IMR-90 (cell line): Measurements from ENCODE around the gene LAMTOR1. TPM values are rescaled to one million over a fixed set of nuclear protein-coding genes. Genes with fewer than 3 reads are reported as not detected.
A peak's percentile ranks its signal among the peaks of the same experiment; 100 is the strongest.

Source experiments
- ATAC-seq: fragments of 200-7000 bp; cut with Tn5 transposase; 2 replicates; pipeline ENCODE4 v1.9.1; 2020; ENCODE audit warnings: low read depth, mild to moderate bottlenecking, moderate library complexity
- BruUV-seq: library from RNA; stranded (reverse); fragments of 400-500 nt; replicated peaks from 2 replicates; lab custom pipeline; 2021; lab: Mats Ljungman, UMichigan
- CTCF ChIA-PET: fragments of 300-600 bp; formaldehyde crosslinking; extraction: SDS; loops from one replicate; lab custom pipeline; 2021; ENCODE audit warnings: antibody characterized with exemption; lab: Yijun Ruan, JAX
- POLR2A ChIA-PET: fragments of 300-600 bp; sonication (Branson Sonifier 250); formaldehyde crosslinking; loops from one replicate; lab custom pipeline; 2022; ENCODE audit warnings: antibody characterized with exemption; ENCODE audit not compliant: unreplicated experiment; lab: Charles Lee
- DNase-seq: peaks from one replicate; pipeline ENCODE4 v3.0.0; 2013
- H2AFZ ChIP-seq: replicated peaks from 2 replicates; pipeline ENCODE3; 2013; ENCODE audit warnings: low read length, mild to moderate bottlenecking; ENCODE audit not compliant: poor library complexity
- H2AK5ac ChIP-seq: 2 replicates; pipeline ENCODE4 v1.6.1; 2013; ENCODE audit warnings: low read depth, low read length, inconsistent platforms
- H2AK9ac ChIP-seq: replicated peaks from 2 replicates; pipeline ENCODE3; 2013; ENCODE audit warnings: mild to moderate bottlenecking, low read depth, low read length, moderate library complexity; ENCODE audit not compliant: poor library complexity
- H2BK120ac ChIP-seq: 2 replicates; pipeline ENCODE4 v1.6.1; 2013; ENCODE audit warnings: low read depth, low read length, inconsistent platforms
- H2BK15ac ChIP-seq: 3 replicates; pipeline ENCODE4 v1.6.1; 2013; ENCODE audit warnings: low read depth, low read length, inconsistent platforms
- H2BK20ac ChIP-seq: 2 replicates; pipeline ENCODE4 v1.6.1; 2013; ENCODE audit warnings: low read depth, mild to moderate bottlenecking, inconsistent platforms, low read length, moderate library complexity
- H2BK5ac ChIP-seq: 2 replicates; pipeline ENCODE4 v1.6.1; 2013; ENCODE audit warnings: mild to moderate bottlenecking, low read depth, low read length, inconsistent platforms; ENCODE audit not compliant: poor library complexity, severe bottlenecking
- H3K14ac ChIP-seq: replicated peaks from 2 replicates; pipeline ENCODE4 v1.6.1; 2013; ENCODE audit warnings: low read depth, low read length, inconsistent platforms
- H3K18ac ChIP-seq: 2 replicates; pipeline ENCODE4 v1.6.1; 2013; ENCODE audit warnings: low read depth, low read length, control low read depth
- H3K23ac ChIP-seq: 2 replicates; pipeline ENCODE4 v1.6.1; 2013; ENCODE audit warnings: low read depth, low read length, inconsistent platforms
- H3K27ac ChIP-seq: 2 replicates; pipeline ENCODE4 v1.5.1; 2013; ENCODE audit warnings: mild to moderate bottlenecking, control low read depth, low read length; ENCODE audit not compliant: insufficient read depth
- H3K27me3 ChIP-seq: 2 replicates; pipeline ENCODE4 v1.6.1; 2013; ENCODE audit warnings: low read length; ENCODE audit not compliant: control insufficient read depth, insufficient read depth
- H3K36me3 ChIP-seq: 2 replicates; pipeline ENCODE4 v1.6.1; 2013; ENCODE audit warnings: low read length, mixed read lengths; ENCODE audit not compliant: control insufficient read depth, insufficient read depth
- H3K4ac ChIP-seq: 2 replicates; pipeline ENCODE4 v1.6.1; 2013; ENCODE audit warnings: low read depth, low read length, inconsistent platforms
- H3K4me1 ChIP-seq: 2 replicates; pipeline ENCODE4 v1.6.1; 2013; ENCODE audit warnings: low read length, mixed read lengths; ENCODE audit not compliant: control insufficient read depth, insufficient read depth
- H3K4me2 ChIP-seq: 2 replicates; pipeline ENCODE4 v1.6.1; 2013; ENCODE audit warnings: low read depth, mild to moderate bottlenecking, control low read depth, low read length, moderate library complexity
- H3K4me3 ChIP-seq: 2 replicates; pipeline ENCODE4 v1.5.1; 2013; ENCODE audit warnings: low read depth, mild to moderate bottlenecking, control low read depth, low read length, moderate library complexity; ENCODE audit not compliant: insufficient read depth
- H3K56ac ChIP-seq: 2 replicates; pipeline ENCODE4 v1.6.1; 2013; ENCODE audit warnings: low read length, inconsistent platforms; ENCODE audit not compliant: insufficient read depth; ENCODE audit errors: extremely low read depth
- H3K79me1 ChIP-seq, 2 experiments: 2 replicates each; pipeline ENCODE4 v1.6.1; 2013; ENCODE audit warnings: low read length in 2 of 2, inconsistent platforms in 1 of 2, low read depth in 1 of 2
- H3K9ac ChIP-seq: 2 replicates; pipeline ENCODE4 v1.6.1; 2013; ENCODE audit warnings: low read depth, low read length, control low read depth
- H3K9me1 ChIP-seq: 2 replicates; pipeline ENCODE4 v1.6.1; 2013; ENCODE audit warnings: low read length, inconsistent platforms; ENCODE audit not compliant: insufficient read depth
- H3K9me3 ChIP-seq: 2 replicates; pipeline ENCODE4 v1.6.1; 2013; ENCODE audit warnings: low read length; ENCODE audit not compliant: control insufficient read depth, insufficient read depth
- H4K20me1 ChIP-seq: 2 replicates; pipeline ENCODE4 v1.6.1; 2013; ENCODE audit warnings: low read length, inconsistent platforms; ENCODE audit not compliant: insufficient read depth
- H4K5ac ChIP-seq: 2 replicates; pipeline ENCODE4 v1.6.1; 2013; ENCODE audit warnings: mild to moderate bottlenecking, low read depth, low read length, control low read depth
- H4K8ac ChIP-seq, 2 experiments: 2 replicates each; pipeline ENCODE4 v1.6.1; 2013; ENCODE audit warnings: low read depth in 2 of 2, low read length in 2 of 2, control low read depth in 1 of 2, inconsistent platforms in 1 of 2
- H4K91ac ChIP-seq: 2 replicates; pipeline ENCODE4 v1.6.1; 2013; ENCODE audit warnings: low read depth, low read length, inconsistent platforms; ENCODE audit not compliant: insufficient read depth
- BHLHE40 ChIP-seq: fragments of 150-350 bp; IDR thresholded peaks from 2 replicates; pipeline ENCODE4 v1.6.1; 2016; ENCODE audit warnings: mild to moderate bottlenecking, low read depth, low read length
- CEBPB ChIP-seq: IDR thresholded peaks from 2 replicates; pipeline ENCODE4 v1.6.1; 2012; ENCODE audit warnings: low read depth, low read length, improper control_type of control experiment
- CHD1 ChIP-seq: IDR thresholded peaks from 2 replicates; pipeline ENCODE4 v1.6.1; 2012; ENCODE audit warnings: low read depth, low read length, improper control_type of control experiment
- FOS ChIP-seq: fragments of 150-350 bp; IDR thresholded peaks from 2 replicates; pipeline ENCODE4 v1.6.1; 2016; ENCODE audit warnings: low read depth, low read length
- MAFK ChIP-seq: IDR thresholded peaks from 2 replicates; pipeline ENCODE4 v1.6.1; 2012; ENCODE audit warnings: low read depth, low read length, improper control_type of control experiment
- MAZ ChIP-seq: IDR thresholded peaks from 2 replicates; pipeline ENCODE4 v1.6.1; 2012; ENCODE audit warnings: low read depth, mild to moderate bottlenecking, low read length, improper control_type of control experiment, moderate library complexity, borderline replicate concordance
- MXI1 ChIP-seq: IDR thresholded peaks from 2 replicates; pipeline ENCODE4 v1.6.1; 2012; ENCODE audit warnings: low read depth, mild to moderate bottlenecking, low read length, moderate library complexity, borderline replicate concordance
- NFE2L2 ChIP-seq: fragments of 150-350 bp; IDR thresholded peaks from 2 replicates; pipeline ENCODE4 v1.6.1; 2016; ENCODE audit warnings: low read depth, mild to moderate bottlenecking, low read length
- POLR2A ChIP-seq: IDR thresholded peaks from 2 replicates; pipeline ENCODE4 v1.6.1; 2012; ENCODE audit warnings: mild to moderate bottlenecking, low read depth, low read length
- RAD21 ChIP-seq: IDR thresholded peaks from 2 replicates; pipeline ENCODE4 v1.6.1; 2012; ENCODE audit warnings: low read length, improper control_type of control experiment
- RCOR1 ChIP-seq: IDR thresholded peaks from 2 replicates; pipeline ENCODE4 v1.6.1; 2012; ENCODE audit warnings: mild to moderate bottlenecking, low read length, improper control_type of control experiment; ENCODE audit not compliant: insufficient replicate concordance
- SMC3 ChIP-seq: fragments of 150-350 bp; IDR thresholded peaks from 2 replicates; pipeline ENCODE4 v1.6.1; 2016; ENCODE audit warnings: low read depth, mild to moderate bottlenecking, antibody characterized with exemption, low read length, moderate library complexity
- WGBS, 2 experiments: methylation state at CpG; one replicate each; pipeline versions ENCODE4 v1.1.5 to v1.1.7; 2013; ENCODE audit warnings: missing lambda C conversion rate in 2 of 2; ENCODE audit not compliant: insufficient read length in 1 of 2; ENCODE audit errors: extremely low coverage in 2 of 2; 5-methylcytosine and 5-hydroxymethylcytosine counted together
- dilution Hi-C: fragments of 300-500 bp; cut with HindIII; formaldehyde crosslinking; loops from one replicate; pipeline ENCODE4 v1.14.3; 2018; ENCODE audit warnings: low sequenced_read_pairs; ENCODE audit not compliant: unreplicated experiment
- in situ Hi-C: fragments of 300-500 bp; cut with MboI; formaldehyde crosslinking; loops from 3 replicates; pipeline ENCODE4 v1.14.3; 2019; ENCODE audit warnings: low sequenced_read_pairs, inconsistent platforms, mixed read lengths
- intact Hi-C: fragments of 100-400 bp; cut with micrococcal nuclease; formaldehyde crosslinking; loops from 2 replicates; pipeline ENCODE4 v1.10.0; 2022
- polyA plus RNA-seq, 3 experiments: library from polyadenylated mRNA; depleted of rRNA; stranded (reverse); fragments of >200 nt; gene quantifications; 2 replicates each; pipeline ENCODE4 v1.2.3, GENCODE V29; 2012; ENCODE audit warnings: low replicate concordance in 1 of 3
- total RNA-seq: library from RNA; depleted of rRNA; stranded (reverse); fragments of >200 nt; gene quantifications from 2 replicates; pipeline ENCODE4 v1.2.3, GENCODE V29; 2012
- TF ChIP-seq, protein P1 (sequence below): fragments of 150-350 bp; IDR thresholded peaks from 2 replicates; pipeline ENCODE4 v1.6.1; 2017; ENCODE audit warnings: mild to moderate bottlenecking, antibody characterized with exemption, low read length, low read depth
- TF ChIP-seq, protein P2 (sequence below): fragments of 150-350 bp; IDR thresholded peaks from 2 replicates; pipeline ENCODE4 v1.6.1; 2016; ENCODE audit warnings: low read depth, mild to moderate bottlenecking, low read length, moderate library complexity, borderline replicate concordance

Gene LAMTOR1
- total and polyA plus RNA-seq, 2 of the 4 experiments (the other 2 are of a cell fraction), result 126 to 137 TPM

DNA sequence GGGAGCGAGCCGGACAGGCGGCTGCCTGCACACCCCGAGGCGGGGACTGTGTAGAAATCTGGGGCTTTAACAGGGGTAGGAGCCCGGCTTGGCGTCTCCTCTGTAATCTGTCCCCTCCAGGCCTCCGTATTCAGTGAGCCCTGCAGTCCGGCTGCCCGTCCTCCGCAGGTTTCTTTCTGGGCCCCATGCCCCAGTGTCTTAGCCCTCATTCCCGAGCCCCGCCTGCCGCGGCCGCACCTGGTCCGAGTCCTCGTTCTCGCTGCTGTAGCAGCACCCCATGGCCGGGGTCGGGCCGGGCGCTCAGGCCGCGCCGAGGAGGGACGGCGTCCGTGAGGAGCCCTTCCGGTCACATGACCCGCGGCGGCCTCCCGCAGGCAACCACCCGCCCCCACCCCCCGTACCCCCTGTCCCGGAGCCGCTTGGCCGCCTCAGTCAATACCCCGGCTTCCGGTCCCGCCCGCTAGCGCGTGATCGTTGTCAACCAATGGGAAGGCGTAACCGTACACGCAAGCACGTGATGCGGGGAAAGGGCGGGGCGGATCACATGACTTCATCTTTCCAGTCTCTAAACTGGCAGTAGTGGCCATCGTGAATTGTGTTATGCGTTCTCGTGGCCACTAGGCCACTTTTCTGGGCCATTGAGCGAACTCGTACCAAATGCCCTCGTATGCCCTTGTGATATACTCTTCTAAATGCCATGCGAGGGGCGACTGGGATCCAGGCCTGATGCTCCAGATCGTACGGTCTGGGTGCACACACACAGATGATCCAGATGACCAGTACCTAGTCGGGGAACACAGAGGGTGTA is at the start of gene LAMTOR1 (continued):
- TF ChIP-seq MXI1, result peak; percentile 53; the same call in 1 of the 2 replicates
- TF ChIP-seq RAD21, result peak; percentile 37
- TF ChIP-seq, protein P1, sequence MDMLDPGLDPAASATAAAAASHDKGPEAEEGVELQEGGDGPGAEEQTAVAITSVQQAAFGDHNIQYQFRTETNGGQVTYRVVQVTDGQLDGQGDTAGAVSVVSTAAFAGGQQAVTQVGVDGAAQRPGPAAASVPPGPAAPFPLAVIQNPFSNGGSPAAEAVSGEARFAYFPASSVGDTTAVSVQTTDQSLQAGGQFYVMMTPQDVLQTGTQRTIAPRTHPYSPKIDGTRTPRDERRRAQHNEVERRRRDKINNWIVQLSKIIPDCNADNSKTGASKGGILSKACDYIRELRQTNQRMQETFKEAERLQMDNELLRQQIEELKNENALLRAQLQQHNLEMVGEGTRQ, result peak; percentile 99
- no peak for TF ChIP-seq NFE2L2

DNA sequence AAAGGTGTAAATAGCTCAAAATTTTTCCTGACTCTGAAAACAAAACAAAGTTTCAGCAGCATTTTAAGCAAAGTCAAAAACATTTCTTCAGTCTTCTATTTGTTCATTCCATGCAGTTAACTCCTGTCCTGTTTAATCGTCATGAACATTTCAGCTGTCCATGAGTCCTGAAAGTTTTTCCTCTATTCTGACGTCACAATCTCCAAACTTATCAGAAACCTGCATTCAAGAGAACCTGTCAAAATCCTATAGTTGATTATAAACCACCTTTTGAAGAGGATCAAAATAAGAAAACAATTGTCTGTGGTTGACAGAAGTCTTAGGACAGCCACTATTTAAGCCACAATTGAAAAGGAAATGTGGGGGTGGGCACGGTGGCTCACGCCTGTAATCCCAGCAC is 47.8 kb upstream of the LAMTOR1 start:
- Histone ChIP-seq H4K91ac (no peak overlapping the region), H3K23ac (no peak overlapping the region), H3K36me3 (no peaks in the 10 kb centered on the region), H3K56ac (no peak overlapping the region), H3K4me1 (no peaks in the 10 kb centered on the region), H3K4me2 (no peak overlapping the region), H3K79me1 (no peaks in the 10 kb centered on the region), H3K4me3 (no peak overlapping the region), H3K9me3 (no peaks in the 10 kb centered on the region), H2AK9ac (no peak overlapping the region), H3K27ac (no peak overlapping the region), H2AFZ (no peak overlapping the region), H4K8ac (no peak overlapping the region), H4K20me1 (no peaks in the 10 kb centered on the region), H3K9ac (no peak overlapping the region), H3K4ac (no peak overlapping the region), H3K14ac (no peak overlapping the region), H2AK5ac (no peak overlapping the region), H2BK120ac (no peak overlapping the region), H3K18ac (no peak overlapping the region), H3K9me1 (0 out of 2 replicates have a peak, but pooled peaks cover 5% of the 10 kb centered on the region), H4K5ac (no peak overlapping the region), H2BK15ac (no peak overlapping the region), H2BK5ac (no peak overlapping the region), H2BK20ac (no peak overlapping the region), H3K27me3 (peaks cover 2% of the 10 kb centered on the region; the same call in 1 of the 2 replicates)
- dilution Hi-C loops, result no loop called here
- no TSS peak for BruUV-seq
- in situ Hi-C loops, result no loop called here
- POLR2A ChIA-PET, result no interaction called here
- ATAC-seq (no peak), DNase-seq (no peak)
- WGBS, 2 experiments, result 100% methylated on average over 1 of the region's 4 CpGs; no CpG with 5 or more reads in 1 of the 2 experiments
- intact Hi-C loops, result no loop called here
- CTCF ChIA-PET, result no interaction called here
- TF ChIP-seq CHD1, result no peak
- no peak for TF ChIP-seq FOS
- TF ChIP-seq, protein P2, sequence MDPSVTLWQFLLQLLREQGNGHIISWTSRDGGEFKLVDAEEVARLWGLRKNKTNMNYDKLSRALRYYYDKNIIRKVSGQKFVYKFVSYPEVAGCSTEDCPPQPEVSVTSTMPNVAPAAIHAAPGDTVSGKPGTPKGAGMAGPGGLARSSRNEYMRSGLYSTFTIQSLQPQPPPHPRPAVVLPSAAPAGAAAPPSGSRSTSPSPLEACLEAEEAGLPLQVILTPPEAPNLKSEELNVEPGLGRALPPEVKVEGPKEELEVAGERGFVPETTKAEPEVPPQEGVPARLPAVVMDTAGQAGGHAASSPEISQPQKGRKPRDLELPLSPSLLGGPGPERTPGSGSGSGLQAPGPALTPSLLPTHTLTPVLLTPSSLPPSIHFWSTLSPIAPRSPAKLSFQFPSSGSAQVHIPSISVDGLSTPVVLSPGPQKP, result no peak
- TF ChIP-seq MXI1, result no peak
- TF ChIP-seq MAZ, result no peak
- TF ChIP-seq POLR2A, result no peak
- TF ChIP-seq, protein P1, result no peak
- no peak for TF ChIP-seq CEBPB
- TF ChIP-seq BHLHE40, result no peak
- no peak for TF ChIP-seq NFE2L2
- no peak for TF ChIP-seq RCOR1
- TF ChIP-seq SMC3, result no peak
- TF ChIP-seq RAD21, result no peak
- TF ChIP-seq MAFK, result no peak
